ENCODE measurements around the gene ICAM3. TPM values are rescaled to one million over a fixed set of nuclear protein-coding genes. Genes with fewer than 3 reads are reported as not detected.

The ICAM3 gene
- total and polyA plus RNA-seq, 10 of the 15 experiments (the other 5 are each of a cell fraction or from before 2014, with no cell fraction given) = 5.5 to 152 (median 90.7) TPM

- TF ChIP-seq ZBTB4 (CRISPR knock-in tag; IDR thresholded peaks at IDR 0.05) (no peak), TAF1 (IDR thresholded peaks at IDR 0.05; ENCODE audit: borderline replicate concordance, low read depth, low read length) (no peak), JUND (IDR thresholded peaks at IDR 0.05; ENCODE audit: low read depth, low read length) (no peak), TCF3 (IDR thresholded peaks at IDR 0.05; ENCODE audit: borderline replicate concordance, insufficient read depth, low read depth, low read length) (0 out of 2 replicates have a peak, but pooled peaks have one; percentile 49), SKIL (IDR thresholded peaks at IDR 0.05; ENCODE audit: low read depth, poor library complexity, severe bottlenecking) (no peak), RUNX3 (IDR thresholded peaks at IDR 0.05; ENCODE audit: low read length) (no peak), E2F4 (IDR thresholded peaks at IDR 0.05; ENCODE audit: low read depth, low read length) (no peak), POLR2AphosphoS2 (IDR thresholded peaks at IDR 0.05; ENCODE audit: low read depth, low read length) (no peak; the same call in 1 of the 2 replicates), ATF7 (IDR thresholded peaks at IDR 0.05; ENCODE audit: low read depth) (no peak), BCL11A (IDR thresholded peaks at IDR 0.05; ENCODE audit: low read depth, low read length) (no peak), EP300 (IDR thresholded peaks at IDR 0.05; ENCODE audit: borderline replicate concordance in 1 of 2, control insufficient read depth in 1 of 2, low read depth in 2 of 2, low read length in 2 of 2) (no peak), NR2F1 (conservative IDR thresholded peaks at IDR 0.05) (peak; percentile 87), YY1 (IDR thresholded peaks at IDR 0.05; ENCODE audit: low read depth, low read length) (peak; percentile 44; the same call in 1 of the 2 replicates), NR2C1 (IDR thresholded peaks at IDR 0.05) (no peak), CHD2 (IDR thresholded peaks at IDR 0.05; ENCODE audit: borderline replicate concordance, low read depth, low read length) (no peak), PKNOX1 (IDR thresholded peaks at IDR 0.05) (peak; percentile 82), USF2 (IDR thresholded peaks at IDR 0.05; ENCODE audit: borderline replicate concordance, low read depth, low read length) (no peak), CBFB (IDR thresholded peaks at IDR 0.05; ENCODE audit: low read depth) (no peak), CTCF (IDR thresholded peaks at IDR 0.05 in 2 of 3, conservative IDR thresholded peaks at IDR 0.05 in 1 of 3; ENCODE audit: control insufficient read depth in 2 of 3, extremely low read depth in 1 of 3, insufficient read depth in 1 of 3, low read depth in 3 of 3, low read length in 3 of 3) (peak; percentile 5 to 19 (median 18); a peak in 1 of 6 replicates)
Measured at GRCh38 chr19:10295305-10295846, 44.0 kb downstream of the ICAM3 start (continued).
